Stimulated activated CD4-positive, alpha-beta T cell treated with anti-CD3 and anti-CD28 coated beads, Interleukin-1b, Interleukin-23, amount 100 ng/mL, for 1 hour (primary cell): Measurements from ENCODE around the gene PEX14.

Experiments
- DNase-seq, 2 donors: peaks; one replicate each; pipeline ENCODE4 v3.0.0-alpha.2; 2020; ENCODE audit warnings: low read depth in 2 of 2

The PEX14 gene

GRCh38 chr1:10593750-10594149, 119.0 kb downstream of the PEX14 start:
- no peak for DNase-seq

GRCh38 chr1:10594595-10595223, 120.0 kb downstream of the PEX14 start:
- DNase-seq, result no peak

- DNase-seq, result no peak
Measured at GRCh38 chr1:10596780-10597179, 122.0 kb downstream of the PEX14 start.

DNA sequence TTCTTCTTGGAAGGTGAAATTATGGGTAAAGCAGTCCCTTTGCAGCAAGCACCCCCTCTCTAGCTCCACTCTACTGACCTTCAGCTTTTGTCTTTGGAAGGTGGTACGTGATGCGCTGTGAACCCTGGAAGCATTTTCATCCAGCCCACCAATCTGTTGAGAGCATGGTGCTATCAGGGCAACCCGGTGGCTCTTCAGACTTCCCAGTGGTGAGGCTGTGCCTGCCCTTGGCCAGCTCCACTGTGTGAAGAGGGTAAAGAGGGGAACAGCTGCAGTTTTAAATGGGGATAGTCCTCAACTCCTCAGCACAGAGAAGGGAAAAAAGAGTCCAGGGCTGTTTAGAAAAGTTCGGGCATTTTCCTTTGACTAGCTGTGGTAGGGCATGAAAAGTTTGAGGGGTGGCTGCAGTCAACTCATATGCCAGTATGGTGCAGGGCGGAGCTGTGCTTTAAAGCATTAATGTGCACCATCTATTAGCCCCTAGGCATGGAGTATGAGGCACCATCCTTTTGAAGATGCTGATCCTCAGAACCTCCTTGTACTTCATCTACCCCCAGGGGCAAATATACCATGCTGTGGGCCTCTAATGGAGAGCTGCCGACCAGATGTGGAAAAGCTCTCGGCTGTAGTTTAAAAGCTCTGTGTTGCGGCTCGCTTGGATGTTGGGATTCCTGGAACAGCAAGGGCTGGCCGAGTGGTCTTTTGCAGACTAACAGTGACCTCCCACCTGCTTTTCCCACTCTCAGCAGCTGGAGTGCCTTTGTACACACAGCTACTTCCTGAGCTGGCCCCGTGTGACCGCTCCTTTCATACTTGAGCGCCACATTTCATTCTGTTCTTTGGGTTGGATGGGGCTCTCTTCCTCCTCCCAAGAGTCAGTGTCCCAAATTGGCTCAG, 123.0 kb downstream of the PEX14 start:
- no peak for DNase-seq

DNA sequence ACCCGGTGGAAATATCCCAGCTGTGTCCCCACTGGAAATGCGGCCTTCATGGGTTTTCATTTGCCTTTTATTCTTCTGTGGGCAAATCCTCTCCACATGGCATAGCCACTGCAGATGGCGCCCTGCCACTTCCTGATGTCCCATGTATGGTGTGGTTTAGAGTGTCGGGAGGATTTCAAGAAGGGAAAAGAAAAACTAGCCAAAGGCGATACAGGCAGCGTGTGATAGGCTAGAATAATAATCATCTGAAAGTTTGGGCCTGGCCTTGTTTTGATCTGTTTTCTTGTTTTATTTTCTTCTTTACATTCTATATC, 123.6 kb downstream of the PEX14 start:
- no peak for DNase-seq

- no peak for DNase-seq
Measured at GRCh38 chr1:10599194-10599861, 124.6 kb downstream of the PEX14 start.

DNA sequence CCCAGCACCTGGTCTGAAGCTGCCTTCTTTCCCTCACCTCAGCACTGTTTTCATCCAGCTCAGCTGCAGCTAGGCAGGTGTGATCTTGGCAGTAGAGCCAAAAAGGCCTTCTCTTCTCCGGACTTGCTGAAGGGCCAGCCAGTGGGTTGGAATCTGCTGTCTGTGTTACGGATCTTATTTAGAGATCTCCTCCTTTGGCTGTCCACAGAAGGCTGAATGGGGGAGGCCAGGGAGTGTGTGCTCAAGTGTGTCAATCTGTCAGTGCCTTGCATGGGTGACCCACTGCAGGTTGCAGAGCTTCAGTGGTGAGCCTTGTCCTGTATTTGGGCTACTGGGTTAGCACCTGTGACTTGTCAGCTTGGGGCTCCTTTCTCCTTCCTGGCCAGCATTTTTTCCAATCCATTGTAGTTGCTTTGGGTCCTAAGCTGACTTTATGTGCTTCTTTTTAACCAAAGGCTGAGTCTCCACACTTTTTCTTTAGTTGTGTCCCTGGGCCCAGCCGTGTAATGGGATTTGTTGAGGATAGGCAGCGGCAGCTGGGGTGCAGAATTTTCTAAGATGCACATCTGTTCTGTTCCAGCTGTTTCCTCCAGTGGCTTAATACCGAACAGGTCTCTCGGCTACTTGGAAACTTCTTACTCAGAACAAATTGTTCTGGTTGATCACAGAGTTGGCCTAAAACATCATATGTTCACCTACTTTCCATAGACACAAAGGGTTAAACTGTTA, 126.8 kb downstream of the PEX14 start:
- DNase-seq, result no peak

GRCh38 chr1:10602936-10603335, 128.2 kb downstream of the PEX14 start:
- DNase-seq, result no peak

- DNase-seq, result no peak
Measured at GRCh38 chr1:10604966-10605365, 130.2 kb downstream of the PEX14 start.

- no peak for DNase-seq
Measured at GRCh38 chr1:10606064-10606463, 131.3 kb downstream of the PEX14 start.

DNA sequence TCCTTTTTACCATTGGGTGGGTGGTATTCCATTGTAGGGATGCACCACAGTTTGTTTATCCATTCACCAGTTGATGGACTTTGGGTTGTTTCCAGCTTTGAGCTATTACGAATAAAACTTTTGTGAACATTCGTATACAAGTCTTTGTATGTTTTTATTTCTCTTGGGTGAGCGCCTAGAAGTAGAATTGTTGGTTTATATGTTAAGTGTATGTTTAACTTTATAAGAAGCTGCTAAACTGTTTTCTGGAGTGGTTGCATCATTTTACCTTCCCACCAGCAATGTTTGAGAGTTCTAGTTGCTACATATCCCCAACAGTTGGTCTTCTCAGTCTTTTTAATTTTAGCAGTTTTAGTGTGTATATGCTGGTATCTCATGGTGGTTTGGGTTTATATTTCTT, 132.5 kb downstream of the PEX14 start:
- no peak for DNase-seq

GRCh38 chr1:10608690-10609089, 133.9 kb downstream of the PEX14 start:
- DNase-seq, result no peak

DNA sequence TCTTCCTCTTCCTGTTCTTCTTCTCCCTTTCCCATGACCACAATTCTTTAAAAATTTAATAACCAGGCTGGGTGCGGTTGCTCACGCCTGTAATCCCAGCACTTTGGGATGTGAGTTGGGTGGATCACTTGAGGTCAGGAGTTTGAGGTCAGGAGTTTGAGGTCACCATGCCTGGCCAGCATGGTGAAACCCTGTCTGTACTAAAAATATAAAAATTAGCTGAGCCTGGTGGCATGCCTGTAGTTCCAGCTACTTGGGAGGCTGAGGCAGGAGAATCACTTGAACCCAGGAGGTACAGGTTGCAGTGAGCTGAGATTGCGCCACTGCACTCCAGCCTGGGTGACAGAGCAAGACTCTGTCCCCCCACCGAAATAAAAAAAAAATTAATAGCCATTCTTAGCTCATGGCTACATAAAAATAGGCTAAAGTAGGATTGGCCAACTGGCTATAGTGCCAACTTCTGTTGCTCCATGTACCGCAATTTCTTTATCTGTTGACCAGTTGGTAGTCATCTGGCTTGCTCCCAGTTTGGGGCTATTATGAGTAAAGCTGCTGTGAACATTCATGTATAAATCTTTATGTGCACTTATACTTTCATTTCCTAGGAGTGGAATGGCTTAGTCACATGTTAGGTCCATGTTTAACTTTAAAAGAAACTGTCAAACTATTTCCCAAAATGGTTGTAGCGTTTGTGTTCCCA, 136.3 kb downstream of the PEX14 start:
- DNase-seq, result no peak

DNA sequence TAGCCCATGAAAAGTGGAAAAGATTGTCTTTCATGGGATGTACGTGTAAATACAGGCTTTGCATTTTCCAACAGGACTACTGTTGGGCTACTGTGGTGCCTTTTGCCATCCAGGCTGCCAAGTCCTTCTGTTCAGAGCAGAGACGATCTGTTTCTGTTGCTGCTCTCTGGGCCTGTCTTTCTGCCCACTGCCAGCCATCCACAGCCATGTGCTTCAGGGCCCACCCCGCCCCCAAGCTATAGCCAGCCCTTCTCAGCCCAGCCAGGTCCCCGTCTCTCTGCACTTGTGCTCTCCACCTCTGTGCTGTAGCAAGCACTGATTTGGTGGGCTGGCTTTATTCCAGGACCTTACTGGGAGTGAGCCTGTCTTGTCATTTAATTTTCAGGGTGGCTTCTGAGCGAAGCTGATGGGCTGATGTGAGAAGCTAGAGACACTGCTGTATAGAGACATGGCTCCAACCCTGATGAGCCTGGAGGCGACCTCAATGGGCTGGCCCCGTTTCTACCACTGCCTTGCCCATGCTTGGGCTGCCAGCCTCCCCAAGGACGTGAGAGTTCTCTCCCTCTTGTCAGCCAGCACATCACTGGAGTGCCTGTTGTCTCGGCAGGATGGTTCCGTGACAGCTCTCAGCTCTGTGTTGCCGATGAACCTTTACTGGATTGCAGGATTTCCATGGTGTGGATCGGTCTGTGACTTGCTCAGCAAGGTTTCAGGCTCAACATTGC, 137.8 kb downstream of the PEX14 start:
- DNase-seq, result no peak

DNA sequence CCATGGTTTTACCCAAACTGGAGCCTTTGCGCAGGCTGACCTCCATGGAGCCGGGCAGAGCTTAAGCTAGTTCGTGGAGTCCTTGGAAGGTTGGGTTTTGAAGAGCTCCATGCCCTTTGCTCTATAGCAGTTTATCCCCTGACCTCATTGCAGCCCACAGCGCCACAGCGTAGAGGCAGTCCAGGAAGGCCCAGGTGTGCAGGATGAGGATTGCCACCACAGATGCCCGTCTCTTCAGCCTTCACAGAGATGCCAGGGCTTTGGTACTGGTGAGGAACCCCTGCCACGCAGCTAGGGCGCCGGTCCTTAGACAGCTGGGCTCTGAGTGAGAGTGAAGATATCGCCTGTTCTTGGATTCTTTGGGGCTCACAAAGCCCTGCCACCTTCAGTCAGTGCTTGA, 138.6 kb downstream of the PEX14 start:
- no peak for DNase-seq

DNA sequence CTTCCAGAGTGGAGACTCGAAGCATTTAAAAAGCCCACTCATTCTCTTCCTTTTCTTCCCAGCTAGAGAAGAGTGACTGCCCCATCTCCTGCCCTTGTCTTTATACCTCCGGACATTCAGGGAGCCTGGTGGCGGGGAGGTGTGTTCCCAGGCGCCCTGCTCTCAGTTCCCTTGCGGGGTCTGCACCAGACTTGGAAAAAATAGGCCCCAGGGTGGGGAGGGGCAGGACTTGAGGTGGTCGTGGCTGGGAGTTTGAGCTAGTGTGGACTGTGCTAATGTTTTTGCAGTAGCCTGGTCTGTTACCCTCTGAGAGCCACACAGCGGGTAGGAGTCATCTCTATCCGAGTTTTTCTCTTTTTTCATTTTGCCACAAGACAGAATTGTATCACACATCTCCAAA, 139.1 kb downstream of the PEX14 start:
- no peak for DNase-seq

DNA sequence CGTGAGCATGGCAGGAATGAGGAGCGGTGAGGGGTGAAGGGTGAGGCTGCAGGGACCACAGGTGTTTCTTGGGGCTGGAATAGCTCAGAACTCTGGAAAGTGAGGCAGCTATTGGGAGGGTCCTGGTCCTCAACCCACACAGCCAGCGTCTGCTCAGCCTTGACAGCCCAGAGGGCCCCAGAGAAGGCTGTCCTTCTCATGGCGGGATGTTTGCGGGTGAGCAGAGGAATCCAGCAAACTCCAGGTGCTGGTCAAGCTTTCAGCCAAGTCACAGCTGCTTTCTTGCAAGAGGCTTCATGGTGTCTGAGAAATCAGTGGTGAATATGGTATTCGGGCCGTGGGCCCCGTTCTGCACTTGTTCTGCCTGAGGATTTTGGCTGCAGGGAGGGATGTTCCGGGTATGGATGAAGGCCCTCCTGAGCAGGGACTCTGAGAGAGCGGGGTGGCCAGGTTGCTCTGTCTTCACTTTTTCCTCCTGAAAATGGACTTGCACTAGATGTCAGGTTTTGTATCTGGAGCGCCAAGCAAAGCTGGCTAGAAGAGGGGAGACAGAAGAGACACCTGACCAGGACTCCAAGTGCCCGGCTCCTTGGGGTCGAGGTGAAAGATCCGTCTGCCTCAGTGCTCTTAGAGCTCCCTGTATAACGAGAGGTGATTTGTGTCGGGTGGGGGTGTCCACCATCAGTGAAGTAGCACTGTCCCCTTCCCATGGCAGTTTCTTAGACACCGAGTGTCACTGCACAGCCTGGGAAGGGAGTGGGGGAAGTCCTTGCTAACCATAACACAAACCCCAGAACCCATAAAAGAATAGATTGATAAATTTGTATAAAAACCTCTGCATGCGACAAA, 139.9 kb downstream of the PEX14 start:
- DNase-seq, result no peak

- DNase-seq, result no peak
Measured at GRCh38 chr1:10615332-10615731, 140.6 kb downstream of the PEX14 start.

GRCh38 chr1:10615932-10616671, 141.4 kb downstream of the PEX14 start:
- no peak for DNase-seq
